Cardiac fibroblast (primary cell): Measurements from ENCODE around the gene CR1.

ENCODE experiments used
- DNase-seq, 2 donors: peaks; one replicate each; pipeline versions ENCODE4 v3.0.0 to v3.0.0-alpha.2; 2010; ENCODE audit warnings: low read depth in 2 of 2
- H3K4me3 ChIP-seq, 2 donors: replicated peaks in 1 of 2; 1 replicate in 1 of 2; 2 replicates in 1 of 2; pipeline ENCODE4 v1.5.1; 2011; ENCODE audit warnings: low read depth in 2 of 2, low read length in 2 of 2, mild to moderate bottlenecking in 2 of 2, moderate library complexity in 1 of 2
- TF ChIP-seq, protein P1 (sequence below): IDR thresholded peaks from one replicate; pipeline ENCODE4 v1.5.1; 2011; ENCODE audit warnings: low read depth, mild to moderate bottlenecking, low read length, inconsistent platforms

Gene CR1

DNA sequence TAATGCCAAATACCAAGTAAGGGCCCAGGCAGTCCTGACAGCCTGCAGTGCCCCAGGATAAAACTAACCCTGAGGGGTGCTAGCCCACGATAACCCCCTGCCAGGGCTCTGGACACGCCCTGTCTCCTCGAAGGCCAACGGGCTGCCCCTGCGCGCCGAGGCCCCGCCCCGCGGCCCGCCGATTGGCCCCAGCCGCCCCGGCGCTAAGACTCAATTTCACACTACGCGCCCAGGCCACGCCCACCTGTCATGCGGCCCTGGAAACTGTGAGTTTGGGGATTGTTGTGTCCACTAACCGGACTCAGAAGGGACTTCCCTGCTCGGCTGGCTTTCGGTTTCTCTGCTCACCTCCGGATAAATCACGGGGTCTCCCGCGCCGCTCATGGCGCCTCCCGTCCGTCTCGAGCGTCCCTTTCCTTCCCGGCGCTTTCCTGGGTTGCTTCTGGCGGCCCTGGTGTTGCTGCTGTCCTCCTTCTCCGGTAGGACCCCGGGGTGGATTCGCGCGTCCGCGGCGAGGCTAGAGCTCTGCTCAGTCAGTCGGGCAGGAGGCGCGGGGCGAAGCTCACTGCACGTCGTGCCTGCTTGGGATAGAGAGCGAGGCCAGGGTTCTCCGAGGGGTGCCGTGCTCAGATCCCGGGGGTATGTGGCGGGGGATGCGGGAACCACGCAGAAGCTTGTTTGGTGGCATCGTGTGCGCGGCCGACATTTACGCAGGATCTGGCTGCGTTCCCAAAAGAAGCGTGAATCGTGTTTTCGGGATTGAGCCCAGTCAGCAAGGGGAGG lies 149.1 kb downstream of the CR1 start, which contains the start of gene CR1L:
CR1L (plus strand) TSS at position 282 of the 783 bp plus-strand sequence; CDS start at position 383, 101 bp downstream.
- TF ChIP-seq, protein P1, sequence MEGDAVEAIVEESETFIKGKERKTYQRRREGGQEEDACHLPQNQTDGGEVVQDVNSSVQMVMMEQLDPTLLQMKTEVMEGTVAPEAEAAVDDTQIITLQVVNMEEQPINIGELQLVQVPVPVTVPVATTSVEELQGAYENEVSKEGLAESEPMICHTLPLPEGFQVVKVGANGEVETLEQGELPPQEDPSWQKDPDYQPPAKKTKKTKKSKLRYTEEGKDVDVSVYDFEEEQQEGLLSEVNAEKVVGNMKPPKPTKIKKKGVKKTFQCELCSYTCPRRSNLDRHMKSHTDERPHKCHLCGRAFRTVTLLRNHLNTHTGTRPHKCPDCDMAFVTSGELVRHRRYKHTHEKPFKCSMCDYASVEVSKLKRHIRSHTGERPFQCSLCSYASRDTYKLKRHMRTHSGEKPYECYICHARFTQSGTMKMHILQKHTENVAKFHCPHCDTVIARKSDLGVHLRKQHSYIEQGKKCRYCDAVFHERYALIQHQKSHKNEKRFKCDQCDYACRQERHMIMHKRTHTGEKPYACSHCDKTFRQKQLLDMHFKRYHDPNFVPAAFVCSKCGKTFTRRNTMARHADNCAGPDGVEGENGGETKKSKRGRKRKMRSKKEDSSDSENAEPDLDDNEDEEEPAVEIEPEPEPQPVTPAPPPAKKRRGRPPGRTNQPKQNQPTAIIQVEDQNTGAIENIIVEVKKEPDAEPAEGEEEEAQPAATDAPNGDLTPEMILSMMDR = no peak
- peak; percentile 45 to 57 for DNase-seq
- peak within 1 kb of the TSS; percentile 62 to 65 for H3K4me3 ChIP-seq

DNA sequence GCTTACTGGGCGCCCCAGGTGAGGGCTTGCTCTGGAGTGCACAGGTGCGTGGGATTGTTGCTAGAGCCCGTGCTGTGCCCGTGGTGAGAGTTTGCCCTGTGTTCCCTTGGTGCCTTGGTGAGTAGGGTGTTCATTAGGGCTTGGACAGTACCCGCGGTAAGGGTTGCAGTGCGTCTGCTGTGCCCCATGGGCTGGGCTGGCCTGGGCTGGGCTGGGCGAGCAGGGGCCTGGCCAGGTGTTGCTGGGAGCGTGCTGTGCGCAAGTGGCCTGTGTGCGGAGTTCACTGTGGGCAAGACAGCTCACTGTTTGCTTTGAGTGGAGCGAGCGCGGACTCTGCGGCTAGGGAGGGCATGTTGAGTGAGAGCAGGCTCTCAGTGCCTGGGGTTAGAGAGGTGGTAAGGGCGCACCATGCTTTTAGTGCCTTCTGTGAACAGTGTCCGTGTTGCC lies 149.7 kb downstream of the CR1 start:
- TF ChIP-seq, protein P1 = no peak
- no peak for DNase-seq
- H3K4me3 ChIP-seq = peak overlapping the region in 1 of 2 donors; percentile 62

DNA sequence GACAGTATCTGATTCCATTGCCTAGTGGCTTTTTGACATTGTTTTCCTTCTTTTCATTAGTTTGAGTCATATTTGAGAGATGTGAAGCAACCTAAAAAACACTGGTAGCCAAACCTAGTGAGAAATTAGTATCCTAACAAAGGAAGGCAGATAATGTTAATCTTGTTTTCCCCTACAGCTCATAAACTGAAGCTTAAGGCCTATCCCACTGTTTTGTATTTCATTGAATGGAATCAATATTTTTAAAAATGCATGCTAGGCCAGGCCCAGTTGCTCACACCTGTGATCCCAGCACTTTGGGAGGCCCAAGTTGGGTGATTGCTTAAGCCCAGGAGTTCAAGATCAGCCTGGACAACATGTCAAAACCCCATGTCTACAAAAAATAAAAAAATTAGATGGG lies 150.2 kb downstream of the CR1 start:
- TF ChIP-seq, protein P1 = no peak
- no peak overlapping the region for H3K4me3 ChIP-seq
- DNase-seq = no peak

DNA sequence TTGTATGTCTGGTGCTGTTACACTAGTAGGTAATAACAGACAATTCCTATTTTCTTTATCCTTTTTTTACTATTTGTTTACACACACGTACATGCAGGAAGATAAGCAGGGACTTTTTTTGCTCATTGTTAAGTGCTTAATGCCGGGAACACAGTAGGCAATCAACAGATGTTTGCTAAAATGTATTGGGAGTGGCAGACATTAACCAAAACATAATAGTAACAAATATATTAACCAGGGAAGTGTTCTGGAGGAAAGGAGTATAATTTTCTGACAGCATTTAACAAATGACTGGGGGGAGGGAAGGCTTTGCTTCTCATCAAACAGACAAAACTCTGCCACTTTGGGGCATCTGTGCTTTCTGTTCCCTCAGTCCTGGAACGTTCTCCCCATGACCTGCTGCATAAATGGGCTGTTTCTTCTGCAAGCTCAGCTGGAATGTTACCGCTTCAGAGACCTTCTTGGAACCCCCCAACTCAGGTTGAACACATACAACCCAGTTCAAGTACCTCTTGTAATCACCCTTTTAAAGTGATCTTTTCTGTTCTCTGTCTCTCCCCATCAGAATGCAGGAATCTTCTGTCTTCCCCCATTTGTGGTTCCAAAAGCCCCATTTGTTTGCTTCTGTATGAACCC lies 151.1 kb downstream of the CR1 start:
- no peak for DNase-seq
- no peak overlapping the region for H3K4me3 ChIP-seq
- TF ChIP-seq, protein P1 = no peak

DNA sequence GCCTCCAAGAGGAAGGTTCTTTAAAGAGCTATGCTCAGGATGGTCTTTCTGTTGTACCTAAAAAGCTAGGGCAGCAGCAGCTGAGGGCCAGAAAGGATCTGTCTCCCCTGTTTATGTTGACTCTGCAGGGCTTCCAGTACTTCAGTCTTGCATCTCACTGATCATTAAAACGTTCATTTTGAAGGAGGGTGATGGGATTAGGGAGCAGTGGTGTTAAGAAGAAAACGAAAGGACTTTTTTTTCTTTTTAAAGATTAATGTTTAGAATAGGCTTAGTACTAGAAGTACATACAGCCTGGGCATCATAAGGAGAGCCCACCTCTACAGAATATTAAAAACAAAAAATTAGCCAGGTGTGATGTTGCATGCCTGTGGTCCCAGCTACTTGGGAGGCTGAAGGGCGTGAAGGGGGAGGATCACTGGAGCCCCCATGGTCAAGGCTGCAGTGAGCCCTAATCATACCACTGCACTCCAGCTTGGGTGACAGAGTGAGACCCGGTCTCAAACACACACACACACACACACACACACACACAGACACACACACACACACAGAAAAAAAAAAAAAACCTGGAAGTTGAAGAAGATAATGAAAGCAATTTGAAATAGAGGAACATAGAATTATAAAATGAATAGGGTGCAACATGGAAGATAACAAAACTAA lies 151.8 kb downstream of the CR1 start:
- no peak for DNase-seq
- H3K4me3 ChIP-seq = no peak overlapping the region
- TF ChIP-seq, protein P1 = no peak

DNA sequence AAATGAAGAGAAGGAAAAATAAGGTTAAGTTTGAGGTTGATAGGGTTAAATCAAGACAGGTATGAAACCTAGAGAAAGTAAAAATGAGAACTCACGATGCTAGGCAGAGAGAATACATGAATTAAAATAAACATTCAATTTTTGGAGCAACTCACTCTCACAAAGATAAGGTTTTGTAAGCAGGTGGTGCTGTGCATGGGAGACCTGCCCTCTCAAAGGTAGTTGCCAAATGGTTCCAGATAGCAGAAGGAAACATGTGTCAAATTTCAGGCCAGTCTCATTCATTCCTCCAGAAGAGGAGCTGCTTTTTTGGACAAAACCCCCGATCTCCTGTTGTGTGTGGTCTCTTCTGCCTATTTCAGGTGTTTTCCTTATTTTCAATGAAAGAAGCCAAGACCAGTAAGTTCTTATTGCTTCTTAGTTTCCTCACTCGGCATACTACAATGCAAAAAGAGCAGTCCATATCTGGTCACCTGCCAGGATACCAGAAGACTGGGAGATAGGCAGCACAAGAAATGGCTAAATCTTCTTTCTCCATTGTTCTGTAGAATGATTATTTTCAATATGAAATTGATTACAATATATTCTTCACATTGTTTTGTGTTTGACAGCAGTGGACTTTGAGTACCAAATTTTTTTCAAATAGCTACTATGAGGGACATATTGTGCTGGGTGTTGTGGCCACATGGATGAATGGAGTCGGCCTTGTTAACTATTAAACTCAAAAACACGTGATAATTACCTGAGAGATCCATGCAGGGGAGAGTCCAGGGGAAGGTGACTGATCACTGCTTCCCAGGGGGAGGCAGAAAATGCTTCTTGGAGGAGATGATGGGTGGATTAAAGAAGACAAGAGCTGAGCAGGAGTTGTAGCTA lies 152.6 kb downstream of the CR1 start:
- no peak overlapping the region for H3K4me3 ChIP-seq
- TF ChIP-seq, protein P1 = no peak
- DNase-seq = no peak
